IMR-90 (cell line): ENCODE measurements around the gene TBC1D22A. TPM values are rescaled to one million over a fixed set of nuclear protein-coding genes. Genes with fewer than 3 reads are reported as not detected.

Source experiments
- ATAC-seq: fragments of 200-7000 bp; cut with Tn5 transposase; 2 replicates; pipeline ENCODE4 v1.9.1; 2020; ENCODE audit warnings: low read depth, mild to moderate bottlenecking, moderate library complexity
- BruUV-seq: library from RNA; stranded (reverse); fragments of 400-500 nt; replicated peaks from 2 replicates; lab custom pipeline; 2021; lab: Mats Ljungman, UMichigan
- CTCF ChIA-PET: fragments of 300-600 bp; formaldehyde crosslinking; extraction: SDS; loops from one replicate; lab custom pipeline; 2021; ENCODE audit warnings: antibody characterized with exemption; lab: Yijun Ruan, JAX
- POLR2A ChIA-PET: fragments of 300-600 bp; sonication (Branson Sonifier 250); formaldehyde crosslinking; loops from one replicate; lab custom pipeline; 2022; ENCODE audit warnings: antibody characterized with exemption; ENCODE audit not compliant: unreplicated experiment; lab: Charles Lee
- DNase-seq: peaks from one replicate; pipeline ENCODE4 v3.0.0; 2013
- H2AFZ ChIP-seq: replicated peaks from 2 replicates; pipeline ENCODE3; 2013; ENCODE audit warnings: low read length, mild to moderate bottlenecking; ENCODE audit not compliant: poor library complexity
- H2AK5ac ChIP-seq: 2 replicates; pipeline ENCODE4 v1.6.1; 2013; ENCODE audit warnings: low read depth, low read length, inconsistent platforms
- H2AK9ac ChIP-seq: replicated peaks from 2 replicates; pipeline ENCODE3; 2013; ENCODE audit warnings: mild to moderate bottlenecking, low read depth, low read length, moderate library complexity; ENCODE audit not compliant: poor library complexity
- H2BK120ac ChIP-seq: 2 replicates; pipeline ENCODE4 v1.6.1; 2013; ENCODE audit warnings: low read depth, low read length, inconsistent platforms
- H2BK15ac ChIP-seq: 3 replicates; pipeline ENCODE4 v1.6.1; 2013; ENCODE audit warnings: low read depth, low read length, inconsistent platforms
- H2BK20ac ChIP-seq: 2 replicates; pipeline ENCODE4 v1.6.1; 2013; ENCODE audit warnings: low read depth, mild to moderate bottlenecking, inconsistent platforms, low read length, moderate library complexity
- H2BK5ac ChIP-seq: 2 replicates; pipeline ENCODE4 v1.6.1; 2013; ENCODE audit warnings: mild to moderate bottlenecking, low read depth, low read length, inconsistent platforms; ENCODE audit not compliant: poor library complexity, severe bottlenecking
- H3K14ac ChIP-seq: replicated peaks from 2 replicates; pipeline ENCODE4 v1.6.1; 2013; ENCODE audit warnings: low read depth, low read length, inconsistent platforms
- H3K18ac ChIP-seq: 2 replicates; pipeline ENCODE4 v1.6.1; 2013; ENCODE audit warnings: low read depth, low read length, control low read depth
- H3K23ac ChIP-seq: 2 replicates; pipeline ENCODE4 v1.6.1; 2013; ENCODE audit warnings: low read depth, low read length, inconsistent platforms
- H3K27ac ChIP-seq: 2 replicates; pipeline ENCODE4 v1.5.1; 2013; ENCODE audit warnings: mild to moderate bottlenecking, control low read depth, low read length; ENCODE audit not compliant: insufficient read depth
- H3K27me3 ChIP-seq: 2 replicates; pipeline ENCODE4 v1.6.1; 2013; ENCODE audit warnings: low read length; ENCODE audit not compliant: control insufficient read depth, insufficient read depth
- H3K36me3 ChIP-seq: 2 replicates; pipeline ENCODE4 v1.6.1; 2013; ENCODE audit warnings: low read length, mixed read lengths; ENCODE audit not compliant: control insufficient read depth, insufficient read depth
- H3K4ac ChIP-seq: 2 replicates; pipeline ENCODE4 v1.6.1; 2013; ENCODE audit warnings: low read depth, low read length, inconsistent platforms
- H3K4me1 ChIP-seq: 2 replicates; pipeline ENCODE4 v1.6.1; 2013; ENCODE audit warnings: low read length, mixed read lengths; ENCODE audit not compliant: control insufficient read depth, insufficient read depth
- H3K4me2 ChIP-seq: 2 replicates; pipeline ENCODE4 v1.6.1; 2013; ENCODE audit warnings: low read depth, mild to moderate bottlenecking, control low read depth, low read length, moderate library complexity
- H3K4me3 ChIP-seq: 2 replicates; pipeline ENCODE4 v1.5.1; 2013; ENCODE audit warnings: low read depth, mild to moderate bottlenecking, control low read depth, low read length, moderate library complexity; ENCODE audit not compliant: insufficient read depth
- H3K56ac ChIP-seq: 2 replicates; pipeline ENCODE4 v1.6.1; 2013; ENCODE audit warnings: low read length, inconsistent platforms; ENCODE audit not compliant: insufficient read depth; ENCODE audit errors: extremely low read depth
- H3K79me1 ChIP-seq, 2 experiments: 2 replicates each; pipeline ENCODE4 v1.6.1; 2013; ENCODE audit warnings: low read length in 2 of 2, inconsistent platforms in 1 of 2, low read depth in 1 of 2
- H3K9ac ChIP-seq: 2 replicates; pipeline ENCODE4 v1.6.1; 2013; ENCODE audit warnings: low read depth, low read length, control low read depth
- H3K9me1 ChIP-seq: 2 replicates; pipeline ENCODE4 v1.6.1; 2013; ENCODE audit warnings: low read length, inconsistent platforms; ENCODE audit not compliant: insufficient read depth
- H3K9me3 ChIP-seq: 2 replicates; pipeline ENCODE4 v1.6.1; 2013; ENCODE audit warnings: low read length; ENCODE audit not compliant: control insufficient read depth, insufficient read depth
- H4K20me1 ChIP-seq: 2 replicates; pipeline ENCODE4 v1.6.1; 2013; ENCODE audit warnings: low read length, inconsistent platforms; ENCODE audit not compliant: insufficient read depth
- H4K5ac ChIP-seq: 2 replicates; pipeline ENCODE4 v1.6.1; 2013; ENCODE audit warnings: mild to moderate bottlenecking, low read depth, low read length, control low read depth
- H4K8ac ChIP-seq, 2 experiments: 2 replicates each; pipeline ENCODE4 v1.6.1; 2013; ENCODE audit warnings: low read depth in 2 of 2, low read length in 2 of 2, control low read depth in 1 of 2, inconsistent platforms in 1 of 2
- H4K91ac ChIP-seq: 2 replicates; pipeline ENCODE4 v1.6.1; 2013; ENCODE audit warnings: low read depth, low read length, inconsistent platforms; ENCODE audit not compliant: insufficient read depth
- BHLHE40 ChIP-seq: fragments of 150-350 bp; IDR thresholded peaks from 2 replicates; pipeline ENCODE4 v1.6.1; 2016; ENCODE audit warnings: mild to moderate bottlenecking, low read depth, low read length
- CEBPB ChIP-seq: IDR thresholded peaks from 2 replicates; pipeline ENCODE4 v1.6.1; 2012; ENCODE audit warnings: low read depth, low read length, improper control_type of control experiment
- CHD1 ChIP-seq: IDR thresholded peaks from 2 replicates; pipeline ENCODE4 v1.6.1; 2012; ENCODE audit warnings: low read depth, low read length, improper control_type of control experiment
- FOS ChIP-seq: fragments of 150-350 bp; IDR thresholded peaks from 2 replicates; pipeline ENCODE4 v1.6.1; 2016; ENCODE audit warnings: low read depth, low read length
- MAFK ChIP-seq: IDR thresholded peaks from 2 replicates; pipeline ENCODE4 v1.6.1; 2012; ENCODE audit warnings: low read depth, low read length, improper control_type of control experiment
- MAZ ChIP-seq: IDR thresholded peaks from 2 replicates; pipeline ENCODE4 v1.6.1; 2012; ENCODE audit warnings: low read depth, mild to moderate bottlenecking, low read length, improper control_type of control experiment, moderate library complexity, borderline replicate concordance
- MXI1 ChIP-seq: IDR thresholded peaks from 2 replicates; pipeline ENCODE4 v1.6.1; 2012; ENCODE audit warnings: low read depth, mild to moderate bottlenecking, low read length, moderate library complexity, borderline replicate concordance
- NFE2L2 ChIP-seq: fragments of 150-350 bp; IDR thresholded peaks from 2 replicates; pipeline ENCODE4 v1.6.1; 2016; ENCODE audit warnings: low read depth, mild to moderate bottlenecking, low read length
- POLR2A ChIP-seq: IDR thresholded peaks from 2 replicates; pipeline ENCODE4 v1.6.1; 2012; ENCODE audit warnings: mild to moderate bottlenecking, low read depth, low read length
- RAD21 ChIP-seq: IDR thresholded peaks from 2 replicates; pipeline ENCODE4 v1.6.1; 2012; ENCODE audit warnings: low read length, improper control_type of control experiment
- RCOR1 ChIP-seq: IDR thresholded peaks from 2 replicates; pipeline ENCODE4 v1.6.1; 2012; ENCODE audit warnings: mild to moderate bottlenecking, low read length, improper control_type of control experiment; ENCODE audit not compliant: insufficient replicate concordance
- RFX5 ChIP-seq: IDR thresholded peaks from 2 replicates; pipeline ENCODE4 v1.8.0; 2012; ENCODE audit warnings: low read depth, mild to moderate bottlenecking, low read length, moderate library complexity
- SMC3 ChIP-seq: fragments of 150-350 bp; IDR thresholded peaks from 2 replicates; pipeline ENCODE4 v1.6.1; 2016; ENCODE audit warnings: low read depth, mild to moderate bottlenecking, antibody characterized with exemption, low read length, moderate library complexity
- WGBS, 2 experiments: methylation state at CpG; one replicate each; pipeline versions ENCODE4 v1.1.5 to v1.1.7; 2013; ENCODE audit warnings: missing lambda C conversion rate in 2 of 2; ENCODE audit not compliant: insufficient read length in 1 of 2; ENCODE audit errors: extremely low coverage in 2 of 2; 5-methylcytosine and 5-hydroxymethylcytosine counted together
- dilution Hi-C: fragments of 300-500 bp; cut with HindIII; formaldehyde crosslinking; loops from one replicate; pipeline ENCODE4 v1.14.3; 2018; ENCODE audit warnings: low sequenced_read_pairs; ENCODE audit not compliant: unreplicated experiment
- in situ Hi-C: fragments of 300-500 bp; cut with MboI; formaldehyde crosslinking; loops from 3 replicates; pipeline ENCODE4 v1.14.3; 2019; ENCODE audit warnings: low sequenced_read_pairs, inconsistent platforms, mixed read lengths
- intact Hi-C: fragments of 100-400 bp; cut with micrococcal nuclease; formaldehyde crosslinking; loops from 2 replicates; pipeline ENCODE4 v1.10.0; 2022
- polyA plus RNA-seq, 3 experiments: library from polyadenylated mRNA; depleted of rRNA; stranded (reverse); fragments of >200 nt; gene quantifications; 2 replicates each; pipeline ENCODE4 v1.2.3, GENCODE V29; 2012; ENCODE audit warnings: low replicate concordance in 1 of 3
- total RNA-seq: library from RNA; depleted of rRNA; stranded (reverse); fragments of >200 nt; gene quantifications from 2 replicates; pipeline ENCODE4 v1.2.3, GENCODE V29; 2012
- TF ChIP-seq, protein P1 (sequence below): fragments of 150-350 bp; IDR thresholded peaks from 2 replicates; pipeline ENCODE4 v1.6.1; 2016; ENCODE audit warnings: low read depth, mild to moderate bottlenecking, low read length, moderate library complexity, borderline replicate concordance
- TF ChIP-seq, protein P2 (sequence below): fragments of 150-350 bp; IDR thresholded peaks from 2 replicates; pipeline ENCODE4 v1.6.1; 2017; ENCODE audit warnings: mild to moderate bottlenecking, antibody characterized with exemption, low read length, low read depth
- TF ChIP-seq, protein P3 (sequence below): conservative IDR thresholded peaks from 2 replicates; pipeline ENCODE4 v1.5.1; 2012; ENCODE audit warnings: mild to moderate bottlenecking, low read depth, low read length, improper control_type of control experiment

Gene TBC1D22A
- total and polyA plus RNA-seq, 2 of the 4 experiments (the other 2 are of a cell fraction): 9.0 to 16.7 TPM

DNA sequence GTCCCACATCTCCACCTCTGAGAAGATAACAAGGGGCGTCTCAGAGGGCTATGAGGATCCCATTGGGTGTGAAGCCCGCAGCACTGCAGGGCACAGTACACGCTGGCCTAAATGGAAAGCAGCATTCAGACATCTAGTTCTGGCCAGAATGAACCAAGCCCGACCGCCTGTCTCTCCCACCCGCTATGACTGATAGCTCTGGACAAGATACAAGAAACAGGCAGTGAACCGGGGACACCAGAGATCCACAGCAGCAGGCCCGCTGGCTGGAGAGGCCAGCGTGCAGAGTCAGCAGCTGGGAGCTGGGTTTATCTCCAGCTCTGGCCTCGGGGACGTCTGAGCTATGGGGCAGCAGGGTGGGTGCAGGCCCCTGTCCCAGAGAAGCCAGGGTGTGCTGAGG, 34.0 kb upstream of the TBC1D22A start:
- Histone ChIP-seq H3K4ac (no peak overlapping the region), H4K91ac (no peak overlapping the region), H3K4me3 (no peak overlapping the region), H4K5ac (no peak overlapping the region), H2AK5ac (no peak overlapping the region), H2BK120ac (no peak overlapping the region), H3K27me3 (no peaks in the 10 kb centered on the region), H3K14ac (no peak overlapping the region), H3K9ac (no peak overlapping the region), H3K9me1 (peaks cover 6% of the 10 kb centered on the region), H3K9me3 (no peaks in the 10 kb centered on the region), H4K8ac (no peak overlapping the region), H3K18ac (no peak overlapping the region), H3K27ac (no peak overlapping the region), H3K4me1 (peaks cover 14% of the 10 kb centered on the region), H2BK5ac (no peak overlapping the region), H4K20me1 (peaks cover 79% of the 10 kb centered on the region), H2BK15ac (no peak overlapping the region), H3K36me3 (peaks cover 34% of the 10 kb centered on the region), H3K4me2 (no peak overlapping the region), H2AFZ (no peak overlapping the region), H3K23ac (no peak overlapping the region), H3K56ac (no peak overlapping the region), H2BK20ac (no peak overlapping the region), H3K79me1 (peaks cover 23 to 81% of the 10 kb centered on the region in 2 experiments), H2AK9ac (no peak overlapping the region)
- intact Hi-C loops (no loop called here), in situ Hi-C loops (no loop called here), dilution Hi-C loops (no loop called here)
- 92% methylated on average over 2 of the region's 11 CpGs; no CpG with 5 or more reads in 1 of the 2 experiments for WGBS, 2 experiments
- DNase-seq: no peak
- BruUV-seq: no TSS peak
- POLR2A ChIA-PET: no interaction called here
- CTCF ChIA-PET: no interaction called here
- ATAC-seq: no peak
- no peak for TF ChIP-seq FOS
- no peak for TF ChIP-seq SMC3
- TF ChIP-seq POLR2A: no peak
- no peak for TF ChIP-seq MXI1
- no peak for TF ChIP-seq RFX5
- TF ChIP-seq, protein P1, sequence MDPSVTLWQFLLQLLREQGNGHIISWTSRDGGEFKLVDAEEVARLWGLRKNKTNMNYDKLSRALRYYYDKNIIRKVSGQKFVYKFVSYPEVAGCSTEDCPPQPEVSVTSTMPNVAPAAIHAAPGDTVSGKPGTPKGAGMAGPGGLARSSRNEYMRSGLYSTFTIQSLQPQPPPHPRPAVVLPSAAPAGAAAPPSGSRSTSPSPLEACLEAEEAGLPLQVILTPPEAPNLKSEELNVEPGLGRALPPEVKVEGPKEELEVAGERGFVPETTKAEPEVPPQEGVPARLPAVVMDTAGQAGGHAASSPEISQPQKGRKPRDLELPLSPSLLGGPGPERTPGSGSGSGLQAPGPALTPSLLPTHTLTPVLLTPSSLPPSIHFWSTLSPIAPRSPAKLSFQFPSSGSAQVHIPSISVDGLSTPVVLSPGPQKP: no peak
- TF ChIP-seq, protein P2, sequence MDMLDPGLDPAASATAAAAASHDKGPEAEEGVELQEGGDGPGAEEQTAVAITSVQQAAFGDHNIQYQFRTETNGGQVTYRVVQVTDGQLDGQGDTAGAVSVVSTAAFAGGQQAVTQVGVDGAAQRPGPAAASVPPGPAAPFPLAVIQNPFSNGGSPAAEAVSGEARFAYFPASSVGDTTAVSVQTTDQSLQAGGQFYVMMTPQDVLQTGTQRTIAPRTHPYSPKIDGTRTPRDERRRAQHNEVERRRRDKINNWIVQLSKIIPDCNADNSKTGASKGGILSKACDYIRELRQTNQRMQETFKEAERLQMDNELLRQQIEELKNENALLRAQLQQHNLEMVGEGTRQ: no peak
- no peak for TF ChIP-seq CHD1
- no peak for TF ChIP-seq RCOR1
- TF ChIP-seq RAD21: no peak
- TF ChIP-seq MAFK: no peak
- TF ChIP-seq CEBPB: no peak
- TF ChIP-seq NFE2L2: no peak
- no peak for TF ChIP-seq BHLHE40
- TF ChIP-seq, protein P3, sequence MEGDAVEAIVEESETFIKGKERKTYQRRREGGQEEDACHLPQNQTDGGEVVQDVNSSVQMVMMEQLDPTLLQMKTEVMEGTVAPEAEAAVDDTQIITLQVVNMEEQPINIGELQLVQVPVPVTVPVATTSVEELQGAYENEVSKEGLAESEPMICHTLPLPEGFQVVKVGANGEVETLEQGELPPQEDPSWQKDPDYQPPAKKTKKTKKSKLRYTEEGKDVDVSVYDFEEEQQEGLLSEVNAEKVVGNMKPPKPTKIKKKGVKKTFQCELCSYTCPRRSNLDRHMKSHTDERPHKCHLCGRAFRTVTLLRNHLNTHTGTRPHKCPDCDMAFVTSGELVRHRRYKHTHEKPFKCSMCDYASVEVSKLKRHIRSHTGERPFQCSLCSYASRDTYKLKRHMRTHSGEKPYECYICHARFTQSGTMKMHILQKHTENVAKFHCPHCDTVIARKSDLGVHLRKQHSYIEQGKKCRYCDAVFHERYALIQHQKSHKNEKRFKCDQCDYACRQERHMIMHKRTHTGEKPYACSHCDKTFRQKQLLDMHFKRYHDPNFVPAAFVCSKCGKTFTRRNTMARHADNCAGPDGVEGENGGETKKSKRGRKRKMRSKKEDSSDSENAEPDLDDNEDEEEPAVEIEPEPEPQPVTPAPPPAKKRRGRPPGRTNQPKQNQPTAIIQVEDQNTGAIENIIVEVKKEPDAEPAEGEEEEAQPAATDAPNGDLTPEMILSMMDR: no peak
- TF ChIP-seq MAZ: no peak
